ENCODE data around the gene CLDN4.

Gene CLDN4

GRCh38 chr7:73841689-73842066, 10.9 kb downstream of the CLDN4 start:
- H3K9me3 ChIP-seq (ENCODE audit: insufficient read depth, low read depth, low read length) = no peaks in the 10 kb centered on the region
- peaks cover 17% of the 10 kb centered on the region for H3K4me1 ChIP-seq (ENCODE audit: insufficient read depth, low read length, poor library complexity, severe bottlenecking)
- H3K4me2 ChIP-seq (ENCODE audit: low read depth, low read length, poor library complexity, severe bottlenecking) = peak overlapping the region; percentile 77
- no peaks in the 10 kb centered on the region for H3K9me2 ChIP-seq (replicated peaks; ENCODE audit: low read depth, low read length)
- H3K27me3 ChIP-seq (ENCODE audit: insufficient read depth, low read length, poor library complexity, severe bottlenecking) = no peaks in the 10 kb centered on the region
- H3K9ac ChIP-seq (ENCODE audit: low read depth, low read length, poor library complexity, severe bottlenecking) = peak overlapping the region; percentile 66
- H3K36me3 ChIP-seq (ENCODE audit: insufficient read depth, low read length) = no peaks in the 10 kb centered on the region
- H3K4me3 ChIP-seq (ENCODE audit: low read length, poor library complexity, severe bottlenecking) = peak overlapping the region; percentile 72
- H3K79me2 ChIP-seq (ENCODE audit: insufficient read depth, low read length) = no peaks in the 10 kb centered on the region
- no peaks in the 10 kb centered on the region for H4K20me1 ChIP-seq (ENCODE audit: insufficient read depth, low read length, poor library complexity, severe bottlenecking)
- H3F3A ChIP-seq (ENCODE audit: low read depth) = no peaks in the 10 kb centered on the region
- peak overlapping the region; percentile 72 for H2AFZ ChIP-seq (ENCODE audit: low read length)
- TF ChIP-seq, protein P1, sequence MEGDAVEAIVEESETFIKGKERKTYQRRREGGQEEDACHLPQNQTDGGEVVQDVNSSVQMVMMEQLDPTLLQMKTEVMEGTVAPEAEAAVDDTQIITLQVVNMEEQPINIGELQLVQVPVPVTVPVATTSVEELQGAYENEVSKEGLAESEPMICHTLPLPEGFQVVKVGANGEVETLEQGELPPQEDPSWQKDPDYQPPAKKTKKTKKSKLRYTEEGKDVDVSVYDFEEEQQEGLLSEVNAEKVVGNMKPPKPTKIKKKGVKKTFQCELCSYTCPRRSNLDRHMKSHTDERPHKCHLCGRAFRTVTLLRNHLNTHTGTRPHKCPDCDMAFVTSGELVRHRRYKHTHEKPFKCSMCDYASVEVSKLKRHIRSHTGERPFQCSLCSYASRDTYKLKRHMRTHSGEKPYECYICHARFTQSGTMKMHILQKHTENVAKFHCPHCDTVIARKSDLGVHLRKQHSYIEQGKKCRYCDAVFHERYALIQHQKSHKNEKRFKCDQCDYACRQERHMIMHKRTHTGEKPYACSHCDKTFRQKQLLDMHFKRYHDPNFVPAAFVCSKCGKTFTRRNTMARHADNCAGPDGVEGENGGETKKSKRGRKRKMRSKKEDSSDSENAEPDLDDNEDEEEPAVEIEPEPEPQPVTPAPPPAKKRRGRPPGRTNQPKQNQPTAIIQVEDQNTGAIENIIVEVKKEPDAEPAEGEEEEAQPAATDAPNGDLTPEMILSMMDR (conservative IDR thresholded peaks at IDR 0.05; ENCODE audit: low read length) = no peak
- no peak for TF ChIP-seq EZH2phosphoT487 (IDR thresholded peaks at IDR 0.05; ENCODE audit: borderline replicate concordance)

DNA sequence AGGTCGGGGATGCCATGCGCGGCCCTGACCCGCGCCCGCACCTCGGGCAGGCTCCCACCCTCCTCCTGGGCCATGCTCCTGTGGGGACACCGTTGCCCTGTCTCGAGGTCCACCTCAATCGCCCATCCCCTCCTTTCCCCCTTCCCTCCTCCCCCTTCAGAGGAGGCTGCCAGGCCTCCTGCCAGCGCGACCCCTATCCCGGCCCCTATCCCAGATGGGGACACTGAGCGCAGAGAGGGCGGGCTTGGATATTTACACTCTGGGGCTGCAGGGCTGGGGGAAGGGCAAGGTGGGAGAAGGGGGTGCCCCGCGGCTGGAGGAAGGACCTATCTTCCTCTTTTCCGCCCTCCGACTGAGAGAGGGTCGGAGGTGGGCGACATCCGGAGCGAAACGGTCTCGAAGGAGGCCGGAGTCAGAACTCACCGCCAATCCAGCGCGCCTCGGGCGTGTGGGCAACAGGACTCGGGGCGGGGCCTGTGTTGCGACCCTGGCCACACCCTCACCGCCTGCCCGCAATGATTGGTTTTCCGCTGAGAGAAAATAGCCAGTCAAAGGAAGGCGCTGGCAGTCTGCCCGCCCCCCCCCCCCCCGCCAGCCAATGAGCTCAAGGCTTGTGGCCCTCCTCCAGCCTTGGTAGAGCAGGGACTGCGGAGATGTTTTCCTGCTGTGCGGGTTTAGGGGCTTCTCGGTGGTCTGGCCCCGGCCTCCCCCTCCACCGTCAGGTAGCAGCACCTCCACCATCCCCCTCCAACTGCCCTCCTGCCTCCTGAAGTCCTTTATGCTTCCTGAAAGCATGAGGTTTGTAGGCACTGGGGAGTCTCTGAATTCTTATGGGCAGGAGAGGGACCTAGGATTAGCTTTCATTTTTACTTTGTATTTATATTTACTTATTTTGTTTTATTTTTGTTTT, 11.5 kb downstream of the CLDN4 start, which contains the start of gene METTL27:
Gene METTL27 (minus strand): TSS at position 450 of the 910 bp plus-strand sequence. CDS start 376 bp downstream, at position 74.
- Histone ChIP-seq H3K79me2 (ENCODE audit: insufficient read depth, low read length) (no peaks in the 10 kb centered on the region), H2AFZ (ENCODE audit: low read length) (peak within 1 kb of the TSS; percentile 92), H3K9me2 (replicated peaks; ENCODE audit: low read depth, low read length) (no peaks in the 10 kb centered on the region), H3K36me3 (ENCODE audit: insufficient read depth, low read length) (no peaks in the 10 kb centered on the region), H3K9ac (ENCODE audit: low read depth, low read length, poor library complexity, severe bottlenecking) (peak within 1 kb of the TSS; percentile 66), H3K27me3 (ENCODE audit: insufficient read depth, low read length, poor library complexity, severe bottlenecking) (no peaks in the 10 kb centered on the region), H4K20me1 (ENCODE audit: insufficient read depth, low read length, poor library complexity, severe bottlenecking) (no peaks in the 10 kb centered on the region), H3F3A (ENCODE audit: low read depth) (no peaks in the 10 kb centered on the region), H3K4me2 (ENCODE audit: low read depth, low read length, poor library complexity, severe bottlenecking) (peak within 1 kb of the TSS; percentile 77), H3K9me3 (ENCODE audit: insufficient read depth, low read depth, low read length) (no peaks in the 10 kb centered on the region), H3K4me3 (ENCODE audit: low read length, poor library complexity, severe bottlenecking) (peak within 1 kb of the TSS; percentile 80), H3K4me1 (ENCODE audit: insufficient read depth, low read length, poor library complexity, severe bottlenecking) (peaks cover 17% of the 10 kb centered on the region)
- no peak for TF ChIP-seq EZH2phosphoT487 (IDR thresholded peaks at IDR 0.05; ENCODE audit: borderline replicate concordance)
- TF ChIP-seq, protein P1 (conservative IDR thresholded peaks at IDR 0.05; ENCODE audit: low read length) = no peak

- peaks cover 6% of the 10 kb centered on the region for H3K4me1 ChIP-seq (ENCODE audit: insufficient read depth, low read length, poor library complexity, severe bottlenecking)
- no peak overlapping the region for H2AFZ ChIP-seq (ENCODE audit: low read length)
- TF ChIP-seq EZH2phosphoT487 (IDR thresholded peaks at IDR 0.05; ENCODE audit: borderline replicate concordance) = no peak
- TF ChIP-seq, protein P1 (conservative IDR thresholded peaks at IDR 0.05; ENCODE audit: low read length) = no peak
- no peaks in the 10 kb centered on the region for H3K9me2 ChIP-seq (replicated peaks; ENCODE audit: low read depth, low read length)
- no peaks in the 10 kb centered on the region for H3K36me3 ChIP-seq (ENCODE audit: insufficient read depth, low read length)
- H3K4me2 ChIP-seq (ENCODE audit: low read depth, low read length, poor library complexity, severe bottlenecking) = no peak overlapping the region
- H3K9me3 ChIP-seq (ENCODE audit: insufficient read depth, low read depth, low read length) = no peaks in the 10 kb centered on the region
- H3K4me3 ChIP-seq (ENCODE audit: low read length, poor library complexity, severe bottlenecking) = no peak overlapping the region
- H3K27me3 ChIP-seq (ENCODE audit: insufficient read depth, low read length, poor library complexity, severe bottlenecking) = no peaks in the 10 kb centered on the region
- no peaks in the 10 kb centered on the region for H4K20me1 ChIP-seq (ENCODE audit: insufficient read depth, low read length, poor library complexity, severe bottlenecking)
- no peak overlapping the region for H3K9ac ChIP-seq (ENCODE audit: low read depth, low read length, poor library complexity, severe bottlenecking)
- H3F3A ChIP-seq (ENCODE audit: low read depth) = no peaks in the 10 kb centered on the region
- no peaks in the 10 kb centered on the region for H3K79me2 ChIP-seq (ENCODE audit: insufficient read depth, low read length)
Observed at GRCh38 chr7:73844131-73844547, 13.3 kb downstream of the CLDN4 start.
